Peyer's patch (tissue), 4 donors: Measurements from ENCODE around the gene CREBBP. TPM values are rescaled to one million over a fixed set of nuclear protein-coding genes. Genes with fewer than 3 reads are reported as not detected.

ENCODE experiments used
- DNase-seq, 3 donors: peaks; one replicate each; pipeline ENCODE4 v3.0.0-alpha.2; 2017 to 2019
- H3K27ac ChIP-seq, 4 donors: fragments of 200-600 bp; sonication (generic); one replicate each; pipeline ENCODE4 v1.5.1; 2016 to 2019
- H3K27me3 ChIP-seq, 2 donors: fragments of 200-600 bp; sonication (generic); one replicate each; pipeline ENCODE4 v1.5.1; 2019
- H3K36me3 ChIP-seq, 3 donors: fragments of 200-600 bp; sonication (generic); one replicate each; pipeline ENCODE4 v1.5.1; 2016 to 2019
- H3K4me1 ChIP-seq, 4 donors: fragments of 200-600 bp; sonication (generic); one replicate each; pipeline ENCODE4 v1.5.1; 2016 to 2019
- H3K4me3 ChIP-seq, 4 donors: fragments of 200-600 bp; sonication (generic); 1 replicate in 3 of 4; 2 replicates in 1 of 4; pipeline ENCODE4 v1.5.1; 2016 to 2019; ENCODE audit warnings: mild to moderate bottlenecking in 1 of 4
- H3K9me3 ChIP-seq, 4 donors: fragments of 200-600 bp; sonication (generic); one replicate each; pipeline ENCODE4 v1.5.1; 2016 to 2019; ENCODE audit warnings: mild to moderate bottlenecking in 1 of 4
- POLR2A ChIP-seq, 2 donors: fragments of 450-650 bp; IDR thresholded peaks; one replicate each; pipeline ENCODE4 v1.5.1; 2017; ENCODE audit warnings: antibody characterized with exemption in 2 of 2, mild to moderate bottlenecking in 2 of 2, moderate library complexity in 2 of 2
- total RNA-seq, 4 donors: library from RNA; depleted of rRNA; stranded (reverse); fragments of >200 nt; gene quantifications; one replicate each; pipeline ENCODE4 v1.1.0, GENCODE V29; 2016
- TF ChIP-seq, protein P1 (sequence below), 6 experiments: fragments of 450-650 bp in 4 of 6; fragments of 200-600 bp in 2 of 6; sonication (generic) in 1 of 6; IDR thresholded peaks; one replicate each; pipeline ENCODE4 v1.5.1; 2017 to 2019; ENCODE audit warnings: antibody characterized with exemption in 6 of 6, mild to moderate bottlenecking in 3 of 6, moderate library complexity in 1 of 6

The CREBBP gene
- total RNA-seq, 4 donors from 2014 or later = 84.2 to 238 (median 140) TPM

DNA sequence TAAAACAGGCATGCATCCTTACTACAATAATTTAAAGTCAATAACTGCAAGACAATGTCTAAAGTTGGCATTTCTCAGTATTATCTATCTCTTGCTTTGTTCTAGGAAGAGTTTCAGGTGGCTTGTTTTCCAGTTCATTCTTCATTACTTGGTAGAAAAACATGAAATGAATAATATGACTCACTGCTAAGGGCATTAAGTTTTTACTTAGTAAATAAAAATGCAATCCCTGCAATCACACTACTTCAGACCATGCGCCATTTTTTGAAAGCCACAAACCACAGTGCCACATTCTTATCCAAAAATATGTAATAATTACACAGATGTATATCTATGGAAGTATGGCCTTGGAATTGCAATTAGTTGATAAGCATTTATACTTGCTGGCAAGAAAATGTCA is 55.4 kb downstream of the CREBBP start:
- TF ChIP-seq, protein P1, sequence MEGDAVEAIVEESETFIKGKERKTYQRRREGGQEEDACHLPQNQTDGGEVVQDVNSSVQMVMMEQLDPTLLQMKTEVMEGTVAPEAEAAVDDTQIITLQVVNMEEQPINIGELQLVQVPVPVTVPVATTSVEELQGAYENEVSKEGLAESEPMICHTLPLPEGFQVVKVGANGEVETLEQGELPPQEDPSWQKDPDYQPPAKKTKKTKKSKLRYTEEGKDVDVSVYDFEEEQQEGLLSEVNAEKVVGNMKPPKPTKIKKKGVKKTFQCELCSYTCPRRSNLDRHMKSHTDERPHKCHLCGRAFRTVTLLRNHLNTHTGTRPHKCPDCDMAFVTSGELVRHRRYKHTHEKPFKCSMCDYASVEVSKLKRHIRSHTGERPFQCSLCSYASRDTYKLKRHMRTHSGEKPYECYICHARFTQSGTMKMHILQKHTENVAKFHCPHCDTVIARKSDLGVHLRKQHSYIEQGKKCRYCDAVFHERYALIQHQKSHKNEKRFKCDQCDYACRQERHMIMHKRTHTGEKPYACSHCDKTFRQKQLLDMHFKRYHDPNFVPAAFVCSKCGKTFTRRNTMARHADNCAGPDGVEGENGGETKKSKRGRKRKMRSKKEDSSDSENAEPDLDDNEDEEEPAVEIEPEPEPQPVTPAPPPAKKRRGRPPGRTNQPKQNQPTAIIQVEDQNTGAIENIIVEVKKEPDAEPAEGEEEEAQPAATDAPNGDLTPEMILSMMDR (IDR thresholded peaks at IDR 0.05) = no peak
- TF ChIP-seq POLR2A (IDR thresholded peaks at IDR 0.05) = no peak
- no peaks in the 10 kb centered on the region for H3K36me3 ChIP-seq
- peaks cover 0 to 44% (median 19%) of the 10 kb centered on the region in 4 donors for H3K4me1 ChIP-seq

DNA sequence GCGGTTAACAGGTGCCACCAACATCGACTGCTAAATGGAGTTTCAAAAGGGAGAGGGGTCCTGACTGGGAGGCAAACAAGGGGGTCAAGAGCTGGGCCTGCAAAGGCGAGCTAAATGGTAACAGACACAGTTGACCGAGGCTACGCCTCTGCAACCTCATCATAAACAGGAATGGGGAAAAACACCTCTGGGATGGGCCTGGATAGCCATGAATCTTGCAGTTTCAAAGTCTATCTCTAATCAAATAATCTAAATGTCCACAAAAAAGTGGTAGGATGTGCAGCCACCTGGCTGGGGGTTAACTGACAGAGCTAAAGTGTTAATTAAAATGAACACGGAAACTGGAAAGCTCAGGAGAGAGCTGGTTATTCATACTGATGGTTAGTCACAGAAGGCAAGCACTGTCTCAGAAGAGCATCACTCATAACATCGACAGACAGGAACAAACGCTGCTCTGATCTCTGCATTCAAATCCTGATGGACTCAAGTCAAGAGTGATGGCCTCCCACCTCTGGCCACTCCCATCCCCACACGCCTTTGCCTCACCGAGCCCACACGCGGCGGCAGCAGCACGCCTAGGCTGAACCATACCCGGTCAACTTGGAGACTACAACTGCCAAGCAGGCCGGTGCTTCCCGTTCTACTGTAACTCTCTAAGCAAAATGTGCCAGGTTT is 56.3 kb downstream of the CREBBP start:
- no peaks in the 10 kb centered on the region for H3K27me3 ChIP-seq
- H3K4me1 ChIP-seq = peaks cover 0 to 53% (median 21%) of the 10 kb centered on the region in 4 donors
- no peak for TF ChIP-seq POLR2A (IDR thresholded peaks at IDR 0.05)
- TF ChIP-seq, protein P1 (IDR thresholded peaks at IDR 0.05) = no peak
- H3K9me3 ChIP-seq = no peaks in the 10 kb centered on the region
- no peak overlapping the region for H3K4me3 ChIP-seq
- no peaks in the 10 kb centered on the region for H3K36me3 ChIP-seq
- H3K27ac ChIP-seq = no peak overlapping the region
- no peak for DNase-seq

More for the DNA sequence above, 55.4 kb downstream of the CREBBP start:
- Histone ChIP-seq H3K27me3 (no peaks in the 10 kb centered on the region), H3K4me3 (no peak overlapping the region), H3K9me3 (no peaks in the 10 kb centered on the region), H3K27ac (no peak overlapping the region)
- DNase-seq = no peak

DNA sequence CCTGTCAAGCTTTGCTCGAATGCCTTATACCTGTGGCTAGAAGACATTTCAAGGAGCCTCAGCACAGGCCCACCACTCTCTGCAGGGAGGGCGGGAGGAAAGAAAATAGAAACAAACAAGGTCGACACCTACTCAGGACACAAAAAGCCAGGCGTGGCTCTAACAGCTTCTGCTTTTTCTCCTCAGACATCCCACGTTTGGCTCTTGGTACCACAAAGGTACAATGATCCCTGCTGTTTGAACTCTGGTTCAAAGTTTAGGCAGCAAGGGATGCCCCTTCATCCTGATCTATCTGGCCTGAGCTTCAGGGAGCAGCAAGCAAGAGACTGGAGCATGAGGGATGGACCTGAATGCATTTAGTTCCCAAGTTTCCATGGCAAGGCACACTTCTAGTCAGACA is 57.1 kb downstream of the CREBBP start:
- H3K27ac ChIP-seq = no peak overlapping the region
- TF ChIP-seq, protein P1 (IDR thresholded peaks at IDR 0.05) = no peak
- no peak for TF ChIP-seq POLR2A (IDR thresholded peaks at IDR 0.05)
- peaks cover 0 to 61% (median 26%) of the 10 kb centered on the region in 4 donors for H3K4me1 ChIP-seq

DNA sequence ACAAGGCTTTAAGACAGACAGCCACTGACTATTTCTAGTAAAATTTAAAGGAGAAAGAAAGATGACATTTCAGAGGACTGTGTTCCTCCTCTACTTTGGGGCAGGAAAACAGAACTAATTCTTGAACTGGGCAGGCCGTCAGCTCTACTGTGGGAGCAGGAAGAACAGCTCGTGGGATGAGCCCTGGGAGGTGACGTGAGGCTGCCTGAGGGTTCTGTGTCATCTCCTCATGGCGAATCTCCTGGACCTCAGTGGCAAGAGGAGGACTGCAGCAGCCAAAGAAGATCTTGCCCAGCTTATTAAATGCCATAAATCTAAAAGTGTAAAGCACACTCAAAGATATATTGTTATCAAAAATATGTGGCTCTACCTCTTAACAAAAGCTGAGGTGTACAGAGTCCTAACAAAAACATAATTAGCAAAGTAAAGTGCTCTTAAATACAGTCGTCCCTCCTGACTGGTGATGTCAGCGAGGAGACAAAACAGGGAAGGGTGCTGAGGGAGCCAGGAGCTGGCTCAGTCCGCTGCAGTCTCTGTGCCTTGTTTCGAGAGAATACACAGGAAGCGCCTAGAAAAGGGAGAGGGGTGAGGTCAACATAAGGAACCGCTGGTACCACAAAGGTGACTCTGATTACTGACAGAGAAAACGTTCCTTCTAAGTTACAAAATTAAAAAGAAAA is 58.0 kb downstream of the CREBBP start:
- Histone ChIP-seq H3K36me3 (no peaks in the 10 kb centered on the region), H3K4me3 (no peak overlapping the region), H3K9me3 (no peaks in the 10 kb centered on the region), H3K4me1 (peaks cover 0 to 61% (median 31%) of the 10 kb centered on the region in 4 donors), H3K27me3 (no peaks in the 10 kb centered on the region), H3K27ac (no peak overlapping the region)
- no peak for DNase-seq
- TF ChIP-seq POLR2A (IDR thresholded peaks at IDR 0.05) = no peak
- TF ChIP-seq, protein P1 (IDR thresholded peaks at IDR 0.05) = no peak

More for the DNA sequence above, 57.1 kb downstream of the CREBBP start:
- DNase-seq = no peak
- H3K4me3 ChIP-seq = no peak overlapping the region
- H3K9me3 ChIP-seq = no peaks in the 10 kb centered on the region
- no peaks in the 10 kb centered on the region for H3K36me3 ChIP-seq
- no peaks in the 10 kb centered on the region for H3K27me3 ChIP-seq

DNA sequence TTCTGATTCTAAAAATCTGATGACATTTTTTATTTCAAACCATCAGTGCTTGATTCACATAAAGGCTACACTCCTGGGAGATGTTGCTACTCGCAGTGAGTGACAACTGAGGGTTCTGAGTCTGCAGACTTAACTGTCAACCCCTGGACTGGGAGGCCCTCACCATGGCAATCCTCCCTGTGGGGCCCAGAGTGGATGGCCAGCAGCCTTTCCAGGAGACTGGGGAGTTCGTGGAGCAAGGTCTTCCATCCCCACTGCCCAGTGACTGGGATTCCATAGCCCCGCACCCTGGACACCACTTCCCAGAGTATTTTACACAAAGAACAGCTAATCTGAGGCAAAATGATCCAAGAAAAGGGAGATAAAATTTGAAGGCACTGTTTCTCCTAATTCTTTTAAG is 59.3 kb downstream of the CREBBP start:
- no peaks in the 10 kb centered on the region for H3K36me3 ChIP-seq
- H3K27ac ChIP-seq = no peak overlapping the region
- no peak for TF ChIP-seq POLR2A (IDR thresholded peaks at IDR 0.05)
- TF ChIP-seq, protein P1 (IDR thresholded peaks at IDR 0.05) = no peak
- H3K4me1 ChIP-seq = peaks cover 0 to 71% (median 31%) of the 10 kb centered on the region in 4 donors
- no peaks in the 10 kb centered on the region for H3K27me3 ChIP-seq
- H3K9me3 ChIP-seq = no peaks in the 10 kb centered on the region
- no peak for DNase-seq
- no peak overlapping the region for H3K4me3 ChIP-seq
